Esophagus squamous epithelium (tissue), 4 donors: ENCODE data around the gene STAM.

ENCODE experiments used
- CTCF ChIP-seq, 6 experiments: fragments of 450-650 bp in 4 of 6; fragments of 200-600 bp in 2 of 6; sonication (generic) in 2 of 6; IDR thresholded peaks; one replicate each; pipeline ENCODE4 v1.5.1; 2016 to 2019; ENCODE audit warnings: antibody characterized with exemption in 6 of 6, mild to moderate bottlenecking in 4 of 6, moderate library complexity in 4 of 6
- POLR2A ChIP-seq, 4 donors: fragments of 450-650 bp; IDR thresholded peaks; one replicate each; pipeline ENCODE4 v1.6.1; 2017; ENCODE audit warnings: antibody characterized with exemption in 4 of 4, mild to moderate bottlenecking in 4 of 4, moderate library complexity in 3 of 4

GRCh38 chr10:17617031-17617911 is 26.7 kb upstream of the STAM start, which contains the start of gene HACD1:
- peak in 2 of 6 experiments; percentile 5 to 12 for TF ChIP-seq CTCF (IDR thresholded peaks at IDR 0.05)
- peak in 2 of 4 donors; percentile 64 to 71 for TF ChIP-seq POLR2A (IDR thresholded peaks at IDR 0.05)
